GM18870 (cell line): ENCODE measurements around the gene TECTA.
"Not testable (repeated sequence)": the region's sequence is repeated elsewhere in the genome, so short reads cannot be mapped to it uniquely, and the experiment has no call there.

Source experiments
- ATAC-seq: cut with Tn5 transposase; IDR thresholded peaks from one replicate; pipeline ENCODE4 v1.9.1; 2021; ENCODE audit warnings: moderate library complexity; ENCODE audit not compliant: unreplicated experiment

TECTA gene

DNA sequence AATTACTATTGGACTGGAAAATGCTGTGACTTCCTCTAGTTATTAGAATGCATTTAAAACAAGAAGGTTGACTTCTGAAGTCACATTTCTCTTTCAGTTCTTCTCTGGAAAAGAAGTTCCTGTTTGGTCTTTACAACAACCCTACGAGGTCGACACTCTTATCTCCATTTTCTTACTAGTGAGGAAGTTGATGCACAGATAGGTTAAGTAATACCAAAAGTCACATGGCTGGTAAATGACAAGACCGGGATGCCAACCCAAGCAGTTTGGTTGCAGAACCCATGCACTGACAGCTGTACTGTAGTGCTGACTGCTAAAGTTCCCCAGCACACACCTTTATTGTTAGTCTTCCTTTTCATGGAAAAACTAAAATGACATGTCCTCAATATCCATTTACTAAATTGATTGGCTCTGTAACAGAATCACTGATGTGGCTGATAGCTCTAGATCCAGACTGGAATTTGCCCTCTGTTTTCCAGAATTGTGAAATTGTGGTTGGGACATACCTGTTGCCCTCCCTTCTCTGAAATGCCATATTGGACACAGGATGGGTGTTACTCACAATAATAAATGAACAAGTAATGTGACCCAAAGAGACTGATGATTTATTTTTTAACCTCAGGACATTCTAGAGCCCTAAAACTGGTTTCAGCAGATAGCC is 9.4 kb upstream of the TECTA start:
- ATAC-seq: no peak

DNA sequence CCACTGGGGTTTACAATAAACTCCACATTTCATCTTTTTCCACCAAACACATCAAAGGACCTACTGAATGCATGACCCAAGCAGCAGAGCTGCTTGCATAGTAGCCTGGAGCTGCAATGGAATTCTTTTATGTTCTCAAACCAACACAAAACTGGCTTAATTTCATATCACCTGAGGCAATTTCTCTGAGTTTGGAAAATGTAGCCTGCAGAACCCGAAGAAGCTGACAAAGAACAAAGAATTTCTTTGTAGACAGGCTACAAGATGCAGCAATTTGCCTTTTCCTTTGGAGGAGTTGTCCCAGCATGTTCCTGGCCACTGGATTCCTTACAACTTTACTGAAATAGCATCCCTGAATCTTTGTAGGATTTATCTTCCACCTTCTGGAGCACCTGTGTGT is 5.5 kb upstream of the TECTA start:
- ATAC-seq: no peak

DNA sequence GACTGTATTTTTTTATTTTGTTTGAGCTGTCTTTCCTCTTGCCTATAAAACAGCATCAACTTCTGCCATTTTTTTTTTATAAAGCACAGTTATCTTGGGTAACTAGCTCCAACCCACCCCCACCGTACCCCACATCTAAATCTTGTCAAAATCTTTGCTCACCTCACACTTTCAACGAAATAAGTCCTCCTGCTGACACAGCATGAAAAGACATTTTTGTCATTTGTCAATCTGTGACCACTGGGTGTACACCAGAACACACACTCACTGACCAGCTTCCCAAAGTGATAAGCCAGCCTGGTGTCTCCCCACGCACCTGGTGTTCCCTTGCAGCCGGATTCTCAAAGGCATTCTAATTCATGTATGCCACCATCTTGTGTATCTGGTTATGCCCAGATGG is 1.7 kb upstream of the TECTA start:
- no peak for ATAC-seq

DNA sequence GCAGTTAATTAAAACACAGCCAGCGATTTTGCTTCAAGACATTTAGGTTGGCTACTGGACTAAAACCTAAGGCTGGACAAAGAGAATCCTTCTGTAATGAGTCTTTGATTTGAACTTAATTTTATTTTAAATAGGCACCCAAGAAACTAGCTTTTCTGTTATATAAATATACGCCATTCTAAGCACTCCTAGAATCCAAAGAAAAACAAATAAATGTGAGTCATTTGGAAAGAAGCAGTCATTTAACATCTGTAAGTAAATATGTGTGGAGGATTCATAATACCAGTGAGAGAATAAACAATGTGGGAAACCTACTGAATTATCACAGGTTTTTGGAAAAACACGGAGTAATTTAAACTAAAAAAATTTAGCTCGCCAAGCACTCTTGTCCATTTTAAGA is 1.2 kb upstream of the TECTA start:
- no peak for ATAC-seq

DNA sequence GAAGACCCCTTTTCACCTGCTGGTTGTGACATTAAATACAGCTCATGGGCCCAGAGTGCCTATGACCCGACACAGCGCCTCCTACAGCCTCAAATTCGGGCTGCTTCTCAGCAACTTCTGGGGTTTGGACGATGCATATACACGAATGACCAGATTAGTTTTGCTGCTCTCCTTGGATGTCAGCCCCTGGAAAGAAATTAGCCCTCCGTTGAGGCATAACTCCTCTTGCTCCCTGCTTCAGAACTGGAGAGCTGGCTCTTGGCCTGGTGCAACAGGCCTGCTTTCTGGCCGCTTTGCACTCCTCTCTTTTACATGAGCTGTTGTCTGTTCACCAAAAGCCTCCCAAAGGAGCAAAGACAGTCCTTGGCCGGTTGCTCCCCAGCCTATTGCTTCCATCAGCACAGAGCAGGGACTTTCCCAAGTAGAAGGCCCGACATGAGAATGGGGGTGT is 3.3 kb downstream of the TECTA start:
- ATAC-seq: no peak

DNA sequence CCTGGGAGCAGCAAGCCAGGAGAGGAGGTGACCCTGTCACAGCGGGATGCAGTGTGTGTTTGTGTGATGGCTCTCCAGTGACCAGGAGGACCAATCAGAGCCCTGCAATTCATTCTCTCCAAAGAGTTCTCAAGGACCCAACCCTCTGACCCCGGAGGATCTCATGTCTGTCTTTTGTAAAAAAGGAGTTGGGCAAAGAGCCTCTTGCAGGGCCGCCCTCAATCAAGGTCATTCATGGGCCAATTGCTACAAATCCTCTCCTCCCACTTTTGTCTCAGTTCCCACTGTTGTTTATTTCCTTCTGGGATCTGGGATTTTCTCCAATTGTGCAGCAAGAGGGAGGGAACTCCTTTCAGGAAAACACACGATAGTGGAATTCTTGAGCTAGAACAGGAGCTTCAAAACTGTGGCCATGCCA is 4.0 kb downstream of the TECTA start:
- ATAC-seq: no peak

DNA sequence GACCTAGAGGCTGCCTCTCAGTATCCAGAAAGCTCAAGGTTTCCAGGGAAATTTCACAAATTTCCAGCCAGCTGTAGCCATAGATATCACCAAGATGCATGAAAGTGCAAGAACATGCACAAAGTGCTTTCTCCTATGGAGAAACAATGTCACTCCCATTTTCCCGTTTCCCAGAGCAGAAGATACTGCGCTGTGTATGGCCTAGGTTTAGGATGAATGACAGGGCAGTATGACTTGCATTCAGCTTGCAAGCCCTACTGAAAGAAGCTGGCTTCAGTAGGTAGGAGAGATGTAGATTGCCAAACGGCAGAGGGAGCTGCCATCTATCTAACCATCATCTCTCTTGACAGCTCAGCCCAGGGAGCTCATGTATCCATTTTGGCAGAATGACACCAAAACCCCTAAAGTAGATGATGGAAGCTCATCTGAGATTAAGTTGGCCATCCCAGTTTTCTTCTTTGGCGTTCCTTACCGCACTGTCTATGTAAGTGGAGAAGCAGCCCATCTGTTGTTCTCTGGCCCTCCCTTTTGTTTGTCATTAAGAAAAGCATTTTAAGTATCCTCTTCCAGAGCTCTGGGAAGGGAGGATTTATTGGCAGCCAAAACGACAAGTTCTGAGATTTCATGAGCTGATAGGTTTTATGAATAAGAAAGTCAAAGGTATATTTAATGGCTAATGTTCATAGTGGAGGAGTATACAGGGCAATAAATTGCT is 4.6 kb downstream of the TECTA start:
- ATAC-seq: no peak

DNA sequence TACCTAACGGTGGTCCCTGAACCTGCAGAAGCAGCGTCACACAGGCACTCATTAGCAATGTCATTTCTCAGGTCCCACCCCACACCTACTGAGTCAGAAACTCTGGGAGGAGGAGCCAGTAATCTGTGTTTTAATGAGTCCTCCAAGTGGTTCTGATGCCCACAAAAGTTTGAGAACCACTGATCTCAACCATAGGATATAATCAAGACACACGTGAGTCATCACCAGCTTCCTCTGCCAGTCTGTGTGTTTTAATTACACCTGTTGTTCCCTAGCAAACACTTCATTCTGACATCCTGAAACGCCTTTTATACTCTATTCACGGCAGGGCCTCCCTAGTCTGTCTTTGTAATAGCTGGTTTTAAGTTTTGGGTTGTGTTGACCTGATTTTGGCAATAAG is 5.8 kb downstream of the TECTA start:
- ATAC-seq: no peak

DNA sequence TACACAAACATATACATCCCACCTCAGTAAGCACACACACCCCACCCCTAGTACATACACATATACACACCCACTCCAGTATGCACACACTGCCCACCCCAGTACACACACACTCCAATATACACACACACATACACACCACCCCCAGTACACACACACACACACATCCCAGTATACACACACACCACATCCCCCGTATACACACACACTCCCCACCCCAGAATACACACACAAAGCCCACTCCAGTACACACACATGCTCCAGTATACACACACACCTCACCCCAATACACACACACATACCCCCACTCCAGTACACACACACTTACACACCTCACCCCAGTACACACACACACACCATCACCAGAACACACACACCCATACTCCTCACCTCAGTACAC is 7.4 kb downstream of the TECTA start:
- ATAC-seq: no peak

DNA sequence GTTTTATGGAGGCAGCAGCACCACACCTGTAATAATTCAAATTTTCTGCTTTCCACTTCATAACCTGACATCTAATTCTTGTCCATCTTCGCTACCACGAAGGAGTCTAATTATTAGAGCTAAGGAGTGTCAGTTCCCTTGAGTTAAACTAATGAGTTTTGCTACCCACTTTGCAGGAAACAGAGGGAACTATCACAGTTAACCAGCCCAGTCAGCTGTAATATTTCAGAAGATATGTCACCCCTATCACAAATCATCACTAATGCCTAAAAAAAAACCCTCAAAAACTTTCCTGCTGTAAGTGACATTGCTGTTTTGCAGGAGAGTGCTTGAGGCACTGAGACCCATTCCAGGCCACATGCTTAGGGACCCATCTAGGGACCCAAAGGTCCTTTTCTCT is 8.4 kb downstream of the TECTA start:
- no peak for ATAC-seq

DNA sequence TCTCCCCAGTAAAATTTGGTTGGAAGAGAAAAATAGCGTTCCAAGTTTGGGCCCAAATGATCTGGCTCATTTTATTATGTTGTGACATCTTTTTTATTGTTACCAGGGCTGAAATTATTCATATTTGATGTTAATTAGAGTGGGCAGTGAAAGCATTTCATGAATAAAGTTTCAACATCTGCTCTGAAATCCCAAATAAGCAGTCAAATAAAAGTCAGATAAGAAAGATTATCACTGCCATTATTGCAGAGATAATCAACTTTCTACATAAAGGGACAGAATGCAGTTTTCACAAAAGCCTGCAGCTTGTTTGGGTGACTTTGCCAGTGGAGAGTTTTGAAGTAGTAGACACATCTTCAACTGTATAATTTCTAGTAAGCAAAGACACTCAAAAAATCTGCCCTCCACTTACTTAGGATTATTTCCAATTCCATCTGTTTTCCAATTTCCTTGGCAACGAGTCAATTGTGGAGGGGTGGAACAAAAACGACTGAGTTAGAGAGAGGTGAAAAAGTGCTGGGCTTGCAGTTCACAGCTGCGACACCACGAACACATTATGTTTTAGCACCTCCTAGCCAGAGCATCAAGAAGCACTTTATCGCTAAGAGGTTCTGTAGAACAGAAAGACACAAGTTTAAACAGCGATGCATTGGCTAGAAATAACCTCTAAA is 9.0 kb downstream of the TECTA start:
- ATAC-seq: no peak

DNA sequence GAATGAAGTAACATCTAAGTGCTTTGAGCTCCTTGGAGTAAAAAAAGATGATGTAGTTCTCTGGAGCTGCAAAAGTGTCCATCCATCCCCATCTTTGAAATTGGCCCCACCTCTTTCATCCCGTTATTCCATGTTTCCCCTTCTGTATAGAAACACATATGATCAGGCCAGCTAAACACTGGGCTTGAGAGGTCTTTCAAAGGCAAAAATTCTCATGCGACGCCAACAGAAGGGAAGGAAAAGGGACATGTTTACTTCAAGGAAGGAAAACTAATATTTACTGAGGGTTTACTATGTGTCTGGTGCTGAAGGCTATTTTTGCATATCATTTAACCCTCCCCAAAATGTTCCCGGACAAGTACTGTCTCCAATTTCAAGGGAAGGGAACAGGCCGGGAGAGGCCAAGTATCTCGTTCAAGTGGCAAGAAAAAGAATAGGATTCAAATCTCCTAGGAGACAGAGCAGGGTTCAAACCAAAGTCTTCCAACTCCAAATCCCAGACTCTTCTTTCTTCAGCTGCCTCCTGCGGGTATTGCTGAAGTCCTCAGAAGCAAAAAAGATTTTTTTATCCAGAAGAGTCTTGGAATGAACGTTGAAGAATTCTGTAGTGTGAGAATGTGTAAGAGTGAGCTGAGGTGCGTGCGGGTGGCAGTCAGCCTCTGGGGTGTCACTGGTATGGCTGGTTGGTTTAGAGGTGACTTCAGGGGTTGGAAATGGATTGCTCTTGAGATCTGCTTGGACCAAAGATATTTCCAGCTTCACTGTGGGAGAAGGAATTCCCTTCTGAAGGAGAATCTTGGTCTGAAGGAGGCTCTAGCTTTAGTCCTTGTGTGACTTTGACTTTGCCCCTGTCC is 10.1 kb downstream of the TECTA start:
- no peak for ATAC-seq

DNA sequence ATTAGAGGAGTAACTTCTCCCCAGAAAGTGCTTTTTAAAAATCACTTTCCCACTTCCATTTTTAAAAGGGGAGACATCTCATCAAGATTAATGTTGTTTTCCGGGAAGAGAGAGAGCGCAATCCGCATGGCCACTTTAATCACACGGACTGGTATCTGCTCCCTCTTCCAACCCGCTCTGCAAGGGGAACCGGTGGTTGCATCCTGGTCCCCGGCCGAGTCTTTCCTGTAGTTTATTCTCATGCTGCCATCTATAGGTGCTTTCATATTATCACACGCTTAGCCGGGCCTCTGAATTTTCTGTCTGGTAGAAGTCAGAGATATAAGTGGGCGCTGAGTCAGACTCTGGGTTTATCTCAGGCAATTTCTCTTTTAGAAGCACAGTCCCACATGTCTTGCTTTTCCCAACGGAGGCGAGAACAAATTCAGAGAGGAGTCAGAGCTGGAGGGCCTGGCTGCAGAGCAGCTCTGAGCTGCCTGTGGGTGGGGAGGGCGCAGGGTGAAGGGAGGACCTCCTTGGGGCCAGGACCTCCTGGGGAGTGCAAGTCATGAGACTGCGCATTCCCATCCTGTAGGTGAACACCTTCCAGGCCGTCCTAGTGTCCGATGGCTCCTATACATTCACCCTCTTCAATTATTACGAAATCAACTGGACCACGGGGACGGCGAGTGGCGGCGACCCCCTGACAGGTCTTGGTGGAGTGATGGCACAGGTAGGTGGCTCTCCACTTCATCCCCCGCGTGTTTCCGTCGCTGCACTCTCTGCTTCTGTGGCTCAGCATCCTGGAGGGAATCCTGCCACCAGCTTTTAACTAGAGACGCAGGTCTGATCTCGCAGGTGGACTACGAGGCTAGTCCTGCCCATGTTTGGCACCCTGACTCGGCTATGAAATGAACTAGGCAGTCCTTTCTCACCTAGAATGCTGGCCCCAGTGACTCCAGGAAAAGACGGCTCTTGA is 11.7 kb downstream of the TECTA start:
- no peak for ATAC-seq

DNA sequence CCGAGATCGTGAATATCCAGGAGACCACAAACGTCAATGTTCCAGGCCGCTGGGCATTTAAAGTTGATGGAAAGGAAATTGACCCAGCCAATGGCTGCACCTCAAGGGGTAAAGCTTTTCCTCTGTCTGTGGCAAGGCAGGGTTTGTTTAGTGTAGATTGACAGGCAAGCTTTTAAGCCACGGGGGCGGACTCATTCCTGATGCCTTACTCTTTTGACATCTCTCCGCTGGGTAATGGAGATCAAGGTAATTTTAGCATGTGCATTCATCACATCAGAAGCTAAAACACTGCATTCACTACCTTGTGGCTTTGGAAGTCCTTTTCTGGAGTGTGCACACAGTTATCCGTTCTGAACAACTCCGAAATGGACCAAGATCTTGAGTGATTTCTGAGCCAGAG is 12.6 kb downstream of the TECTA start:
- ATAC-seq: no peak

DNA sequence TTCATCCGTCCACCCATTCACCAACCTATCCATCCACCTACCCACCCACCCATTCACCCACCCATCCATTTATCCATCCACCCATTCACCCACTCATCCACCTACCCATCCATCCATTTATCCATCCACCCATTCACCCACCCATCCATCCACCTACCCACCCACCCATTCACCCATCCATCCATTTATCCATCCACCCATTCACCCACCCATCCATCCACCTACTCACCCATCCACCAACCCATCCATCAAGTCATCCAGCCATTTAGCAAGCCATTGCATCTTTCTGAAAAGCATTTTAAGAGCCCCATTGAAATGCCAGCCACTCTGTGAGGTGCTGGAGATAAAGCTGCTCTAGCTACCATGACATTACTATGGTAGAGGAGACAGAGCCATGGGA is 14.0 kb downstream of the TECTA start:
- ATAC-seq: not testable (repeated sequence)

DNA sequence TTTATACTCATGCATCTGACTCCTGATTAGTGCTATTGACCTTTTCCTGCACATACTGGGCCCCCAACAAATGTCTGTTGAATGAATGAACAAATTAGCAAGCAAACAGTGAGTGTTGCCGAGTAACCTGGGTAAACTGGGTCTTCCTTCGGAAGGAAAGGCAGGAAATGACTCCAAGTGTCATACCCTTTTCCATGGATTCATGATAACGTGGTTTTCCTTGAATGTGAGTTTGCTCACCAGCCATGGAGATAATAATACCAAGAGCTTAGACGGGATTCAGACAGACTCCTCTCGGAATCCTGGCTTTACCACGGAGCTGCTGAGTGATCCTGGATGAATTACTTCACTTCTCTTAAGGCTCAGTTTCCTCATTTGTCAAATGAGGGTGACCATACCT is 16.7 kb downstream of the TECTA start:
- no peak for ATAC-seq

DNA sequence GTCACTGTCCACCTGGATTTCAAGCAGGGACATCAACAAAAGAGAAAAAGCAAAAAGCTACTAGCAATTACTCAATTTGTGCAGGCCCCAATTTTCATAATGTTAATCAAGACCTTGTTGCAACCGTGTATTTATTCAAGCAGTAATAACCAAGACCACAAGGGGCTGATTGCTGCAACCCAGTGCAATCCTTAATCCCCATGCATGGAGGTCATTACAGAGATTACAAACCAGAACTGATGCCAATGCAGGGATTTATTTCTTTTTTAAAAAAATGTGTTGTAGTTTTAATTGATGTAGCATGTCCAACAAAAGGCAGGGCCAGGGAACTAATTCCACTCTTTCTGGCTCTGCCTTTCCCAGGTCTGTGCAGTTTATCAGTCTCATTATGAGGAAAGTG is 18.4 kb downstream of the TECTA start:
- no peak for ATAC-seq

DNA sequence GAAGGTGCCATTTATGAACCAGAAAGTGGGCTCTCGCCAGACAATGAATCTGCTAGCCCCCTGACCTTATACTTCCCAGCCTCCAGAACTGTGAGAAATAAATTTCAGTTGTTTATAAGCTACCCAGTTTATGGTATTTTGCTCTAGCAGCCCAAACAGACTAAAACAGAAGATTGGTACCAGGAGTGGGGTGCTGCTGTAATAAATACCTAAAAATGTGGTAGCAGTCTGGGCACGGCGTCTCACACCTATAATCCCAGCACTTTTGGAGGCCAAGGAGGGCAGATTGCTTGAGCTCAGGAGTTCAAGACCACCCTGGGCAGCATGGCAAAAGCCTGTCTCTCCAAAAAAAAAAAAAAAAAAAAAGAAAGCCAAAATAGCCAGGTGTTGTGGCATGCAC is 21.3 kb downstream of the TECTA start:
- no peak for ATAC-seq

DNA sequence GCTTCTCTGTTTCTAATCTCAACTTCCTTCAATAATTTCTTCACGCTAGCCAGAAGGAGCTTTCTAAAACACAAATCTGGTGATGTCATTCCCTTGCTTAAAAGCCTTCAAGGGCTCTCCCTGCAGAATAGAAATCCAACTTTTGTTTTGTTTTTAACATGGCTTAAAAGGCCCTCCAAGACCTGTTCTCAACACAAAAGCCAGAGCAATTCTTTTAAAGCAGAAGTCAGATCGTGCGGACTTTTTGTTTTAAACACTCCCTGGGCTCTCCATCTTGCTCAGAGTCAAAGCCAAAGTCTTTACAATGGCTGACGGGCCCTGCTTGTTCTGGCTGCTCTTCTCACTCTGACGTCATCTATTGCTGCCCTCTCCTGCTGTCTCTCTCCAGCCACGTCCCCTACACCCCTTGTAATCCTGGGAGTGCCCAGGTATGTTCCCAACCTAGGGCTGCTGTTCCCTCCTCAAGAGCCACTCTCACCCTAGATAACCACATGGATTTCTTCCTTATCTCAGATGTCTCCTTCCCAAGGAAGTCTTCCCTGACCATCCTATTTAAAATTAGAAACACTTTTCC is 22.5 kb downstream of the TECTA start:
- no peak for ATAC-seq

DNA sequence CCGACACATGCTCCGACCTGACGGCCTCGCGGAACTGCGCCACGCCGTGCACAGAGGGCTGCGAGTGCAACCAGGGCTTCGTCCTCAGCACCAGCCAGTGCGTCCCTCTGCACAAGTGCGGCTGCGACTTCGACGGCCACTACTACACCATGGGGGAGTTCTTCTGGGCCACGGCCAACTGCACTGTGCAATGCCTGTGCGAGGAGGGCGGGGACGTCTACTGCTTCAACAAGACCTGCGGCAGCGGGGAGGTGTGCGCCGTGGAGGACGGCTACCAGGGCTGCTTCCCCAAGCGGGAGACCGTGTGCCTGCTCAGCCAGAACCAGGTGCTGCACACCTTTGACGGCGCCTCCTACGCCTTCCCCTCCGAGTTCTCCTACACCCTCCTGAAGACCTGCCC is 26.8 kb downstream of the TECTA start:
- ATAC-seq: no peak
